Bronchial epithelial cell (primary cell): ENCODE data around the gene FBXO27. TPM values are rescaled to one million over a fixed set of nuclear protein-coding genes. Genes with fewer than 3 reads are reported as not detected.

Experiments used
- DNase-seq: peaks from one replicate; pipeline ENCODE4 v3.0.0-alpha.2; 2010; ENCODE audit warnings: low read depth
- FAIRE-seq: peaks from 2 replicates; lab custom pipeline; 2011; peaks lifted over from hg19 to GRCh38; lab: Jason Lieb, UNC
- H3K27me3 ChIP-seq: 2 replicates; pipeline ENCODE4 v1.5.1; 2011; ENCODE audit warnings: low read length; ENCODE audit not compliant: control insufficient read depth, insufficient read depth
- H3K36me3 ChIP-seq: 2 replicates; pipeline ENCODE4 v1.5.1; 2011; ENCODE audit warnings: low read length; ENCODE audit not compliant: control insufficient read depth, insufficient read depth
- H3K4me3 ChIP-seq: 2 replicates; pipeline ENCODE4 v1.5.1; 2011; ENCODE audit warnings: mild to moderate bottlenecking, low read depth, low read length, control low read depth
- total RNA-seq: library from RNA; depleted of rRNA; stranded (reverse); fragments of >200 nt; gene quantifications from 2 replicates; pipeline ENCODE4 v1.2.1, GENCODE V29; 2014
- TF ChIP-seq, protein P1 (sequence below): IDR thresholded peaks from 2 replicates; pipeline ENCODE4 v1.5.1; 2011; ENCODE audit warnings: mild to moderate bottlenecking, moderate library complexity, low read length, control low read depth, inconsistent platforms; ENCODE audit not compliant: insufficient read depth, severe bottlenecking

The FBXO27 gene
- total RNA-seq, 1 donor from 2014 or later: 5.3 TPM

- H3K36me3 ChIP-seq: no peaks in the 10 kb centered on the region
- FAIRE-seq (no peak), DNase-seq (no peak)
- peak overlapping the region; percentile 64 for H3K4me3 ChIP-seq
- TF ChIP-seq, protein P1, sequence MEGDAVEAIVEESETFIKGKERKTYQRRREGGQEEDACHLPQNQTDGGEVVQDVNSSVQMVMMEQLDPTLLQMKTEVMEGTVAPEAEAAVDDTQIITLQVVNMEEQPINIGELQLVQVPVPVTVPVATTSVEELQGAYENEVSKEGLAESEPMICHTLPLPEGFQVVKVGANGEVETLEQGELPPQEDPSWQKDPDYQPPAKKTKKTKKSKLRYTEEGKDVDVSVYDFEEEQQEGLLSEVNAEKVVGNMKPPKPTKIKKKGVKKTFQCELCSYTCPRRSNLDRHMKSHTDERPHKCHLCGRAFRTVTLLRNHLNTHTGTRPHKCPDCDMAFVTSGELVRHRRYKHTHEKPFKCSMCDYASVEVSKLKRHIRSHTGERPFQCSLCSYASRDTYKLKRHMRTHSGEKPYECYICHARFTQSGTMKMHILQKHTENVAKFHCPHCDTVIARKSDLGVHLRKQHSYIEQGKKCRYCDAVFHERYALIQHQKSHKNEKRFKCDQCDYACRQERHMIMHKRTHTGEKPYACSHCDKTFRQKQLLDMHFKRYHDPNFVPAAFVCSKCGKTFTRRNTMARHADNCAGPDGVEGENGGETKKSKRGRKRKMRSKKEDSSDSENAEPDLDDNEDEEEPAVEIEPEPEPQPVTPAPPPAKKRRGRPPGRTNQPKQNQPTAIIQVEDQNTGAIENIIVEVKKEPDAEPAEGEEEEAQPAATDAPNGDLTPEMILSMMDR: no peak
- H3K27me3 ChIP-seq: no peaks in the 10 kb centered on the region
Observed at GRCh38 chr19:38975861-38976271, 56.5 kb downstream of the FBXO27 start.

DNA sequence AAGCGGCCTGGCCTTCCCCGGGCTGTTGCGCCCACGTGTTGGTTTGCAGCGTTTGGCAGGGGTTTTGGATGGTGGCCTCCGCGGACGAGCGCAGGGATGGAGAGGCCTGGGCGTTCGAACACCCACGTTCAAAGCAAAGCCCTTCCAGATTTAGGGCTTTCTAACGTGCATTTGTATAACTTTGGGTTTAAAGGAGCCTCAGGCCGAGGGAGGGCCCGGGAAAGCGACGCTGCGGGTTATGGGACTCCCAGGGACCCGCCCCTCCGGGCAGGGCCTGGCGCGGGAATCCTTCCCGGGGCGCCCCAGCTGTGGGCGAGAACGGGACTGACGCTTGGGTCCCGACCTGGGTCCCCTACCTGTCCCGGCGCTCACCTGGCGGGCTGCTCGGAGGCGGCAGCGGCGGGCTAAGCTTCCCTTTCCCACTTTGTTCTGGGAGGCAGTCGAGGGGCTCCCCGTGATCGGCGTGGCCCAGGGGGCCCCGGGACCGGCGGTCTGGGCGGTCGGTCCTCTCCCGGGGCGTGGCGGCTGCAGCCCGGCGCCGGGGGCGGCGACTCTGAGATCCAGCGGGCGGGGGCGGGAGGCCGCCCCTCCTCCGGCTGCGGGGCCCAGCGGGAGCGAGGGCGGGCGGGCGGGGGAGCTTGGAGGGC, 57.0 kb downstream of the FBXO27 start, which contains the start of gene FBXO17:
TSS of gene FBXO17 (minus strand) at position 529 of the 647 bp plus-strand sequence. CDS start 25,423 bp downstream, outside the sequence.
- TF ChIP-seq, protein P1: no peak
- peak; percentile 34 for DNase-seq
- no peak for FAIRE-seq
- Histone ChIP-seq H3K4me3 (peak within 1 kb of the TSS; percentile 64), H3K36me3 (no peaks in the 10 kb centered on the region), H3K27me3 (no peaks in the 10 kb centered on the region)

- DNase-seq: no peak
- H3K36me3 ChIP-seq: no peaks in the 10 kb centered on the region
- no peaks in the 10 kb centered on the region for H3K27me3 ChIP-seq
- H3K4me3 ChIP-seq: peak overlapping the region; percentile 64
- FAIRE-seq: no peak
- TF ChIP-seq, protein P1: no peak
Observed at GRCh38 chr19:38974624-38975213, 57.6 kb downstream of the FBXO27 start.

Other genes with a start within 250 kb of the FBXO27 start
- gene LGALS7B, start 243.3 kb downstream of the FBXO27 start, total RNA-seq: 1,636 and 4,049 TPM in 2 replicates
- 0.64 and 1.1 TPM in 2 replicates for gene LGALS4, start 219.6 kb downstream of the FBXO27 start, total RNA-seq
- gene ECH1, start 200.8 kb downstream of the FBXO27 start, total RNA-seq: 44.5 and 51.1 TPM in 2 replicates
- gene HNRNPL, start 182.6 kb downstream of the FBXO27 start, total RNA-seq: 172 and 246 TPM in 2 replicates
- 8.7 and 12.3 TPM in 2 replicates for gene RINL, start 154.3 kb downstream of the FBXO27 start, total RNA-seq
- 41.3 and 44.7 TPM in 2 replicates for gene SIRT2, start 132.9 kb downstream of the FBXO27 start, total RNA-seq
- gene NFKBIB, start 132.6 kb downstream of the FBXO27 start, total RNA-seq: 23.2 and 25.9 TPM in 2 replicates
- gene CCER2, start 120.4 kb downstream of the FBXO27 start, total RNA-seq: 0.13 TPM in 1 of 2 replicates, not detected in the other
- 5.4 and 8.2 TPM in 2 replicates for gene SARS2, start 101.8 kb downstream of the FBXO27 start, total RNA-seq
- gene MRPS12, start 101.6 kb downstream of the FBXO27 start, total RNA-seq: 56.5 and 62.4 TPM in 2 replicates
- gene FBXO17, start 56.8 kb downstream of the FBXO27 start, total RNA-seq: 5.0 and 11.6 TPM in 2 replicates
- 0.53 and 0.77 TPM in 2 replicates for gene ACP7, start 51.8 kb upstream of the FBXO27 start, total RNA-seq
- gene PAK4, start 93.2 kb upstream of the FBXO27 start, total RNA-seq: 4.5 and 6.8 TPM in 2 replicates
- gene NCCRP1, start 164.4 kb upstream of the FBXO27 start, total RNA-seq: 9.5 and 22.4 TPM in 2 replicates
- gene SYCN, start 171.7 kb upstream of the FBXO27 start, total RNA-seq: not detected in 2 replicates
- not detected in 2 replicates for gene IFNL3, start 212.5 kb upstream of the FBXO27 start, total RNA-seq
- not detected in 2 replicates for gene IFNL4, start 216.3 kb upstream of the FBXO27 start, total RNA-seq
- gene IFNL2, start 235.8 kb upstream of the FBXO27 start, total RNA-seq: not detected in 2 replicates